Caco-2 (cell line): Measurements from ENCODE around the gene JDP2. TPM values are rescaled to one million over a fixed set of nuclear protein-coding genes. Genes with fewer than 3 reads are reported as not detected.

Experiments
- BruUV-seq: library from RNA; stranded (reverse); fragments of 400-500 nt; replicated peaks from 2 replicates; lab custom pipeline; 2021; lab: Mats Ljungman, UMichigan
- CTCF ChIA-PET: fragments of 300-600 bp; sonication (Branson Sonifier 250); formaldehyde crosslinking; loops from one replicate; lab custom pipeline; 2022; ENCODE audit warnings: antibody characterized with exemption; lab: Charles Lee
- POLR2A ChIA-PET: fragments of 300-600 bp; sonication (Branson Sonifier 250); formaldehyde crosslinking; loops from one replicate; lab custom pipeline; 2022; ENCODE audit warnings: antibody characterized with exemption; lab: Charles Lee
- DNase-seq, 2 experiments: peaks; one replicate each; pipeline versions ENCODE4 v3.0.0 to v3.0.0-alpha.2; 2020 to 2022
- H3K27me3 ChIP-seq: replicated peaks from 2 replicates; pipeline ENCODE4 v1.6.0; 2011; ENCODE audit warnings: low read length; ENCODE audit not compliant: control insufficient read depth, insufficient read depth
- H3K36me3 ChIP-seq: 2 replicates; pipeline ENCODE4 v1.5.1; 2011; ENCODE audit warnings: low read length; ENCODE audit not compliant: control insufficient read depth, insufficient read depth
- H3K4me1 ChIP-seq: fragments of 250-450 bp; sonication (Bioruptor Pico); 2 replicates; pipeline ENCODE4 v1.5.1; 2020; ENCODE audit warnings: mild to moderate bottlenecking
- H3K4me3 ChIP-seq: 2 replicates; pipeline ENCODE4 v1.5.1; 2011; ENCODE audit warnings: low read depth, mild to moderate bottlenecking, control low read depth, low read length
- H3K9me3 ChIP-seq: fragments of 250-450 bp; sonication (Bioruptor Pico); 2 replicates; pipeline ENCODE4 v1.5.1; 2020; ENCODE audit warnings: mild to moderate bottlenecking, moderate library complexity
- H3K27ac Mint-ChIP-seq: one replicate; pipeline ENCODE4 v1.8.0; 2022; ENCODE audit warnings: mixed read lengths; ENCODE audit not compliant: unreplicated experiment
- H3K27me3 Mint-ChIP-seq: one replicate; pipeline ENCODE4 v1.8.0; 2022; ENCODE audit warnings: mixed read lengths; ENCODE audit not compliant: insufficient read depth, unreplicated experiment
- H3K36me3 Mint-ChIP-seq: one replicate; pipeline ENCODE4 v1.8.0; 2022; ENCODE audit warnings: mild to moderate bottlenecking, mixed read lengths; ENCODE audit not compliant: insufficient read depth, unreplicated experiment
- H3K4me1 Mint-ChIP-seq: one replicate; pipeline ENCODE4 v1.8.0; 2022; ENCODE audit warnings: low read depth, mixed read lengths; ENCODE audit not compliant: unreplicated experiment
- H3K4me3 Mint-ChIP-seq: one replicate; pipeline ENCODE4 v1.8.0; 2022; ENCODE audit warnings: mild to moderate bottlenecking, moderate library complexity, mixed read lengths; ENCODE audit not compliant: unreplicated experiment
- H3K9me3 Mint-ChIP-seq: one replicate; pipeline ENCODE4 v1.8.0; 2022; ENCODE audit warnings: mixed read lengths; ENCODE audit not compliant: unreplicated experiment
- intact Hi-C: fragments of 100-400 bp; cut with micrococcal nuclease; formaldehyde crosslinking; loops from one replicate; pipeline ENCODE4 v1.10.0; 2022; ENCODE audit not compliant: unreplicated experiment
- total RNA-seq: library from RNA; stranded (reverse); gene quantifications from 2 replicates; pipeline ENCODE4 v1.2.3, GENCODE V29; 2022
- TF ChIP-seq, protein P1 (sequence below), 2 experiments: fragments of 200-600 bp in 1 of 2; IDR thresholded peaks; 1 replicate in 1 of 2; 2 replicates in 1 of 2; pipeline versions ENCODE4 v1.5.1 to v1.8.0; 2011 to 2022; ENCODE audit warnings: antibody characterized with exemption in 1 of 2, control low read depth in 1 of 2, inconsistent platforms in 1 of 2, low read depth in 1 of 2, low read length in 1 of 2, mild to moderate bottlenecking in 1 of 2, moderate library complexity in 1 of 2; ENCODE audit not compliant: insufficient read depth in 1 of 2, severe bottlenecking in 1 of 2, unreplicated experiment in 1 of 2

Gene JDP2
- total RNA-seq, 1 experiment from 2014 or later = 95.7 TPM

DNA sequence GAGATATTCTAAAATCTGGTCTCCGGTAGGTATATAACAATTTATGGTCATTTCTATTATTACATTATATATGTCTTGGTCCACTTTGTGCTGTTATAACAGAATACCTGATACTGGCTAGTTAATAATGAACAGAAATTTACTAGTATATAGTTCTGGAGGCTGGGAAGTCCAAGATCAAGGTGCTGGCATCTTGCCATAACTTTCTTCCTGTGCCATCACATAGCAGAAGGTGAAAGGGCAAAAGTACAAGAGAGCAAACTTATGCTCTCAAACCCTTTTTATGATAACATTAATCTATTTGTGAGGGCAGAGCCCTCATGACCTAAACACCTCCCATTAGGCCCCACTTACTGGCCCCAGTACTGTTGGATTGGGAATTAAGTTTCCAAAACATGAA lies 76.6 kb downstream of the JDP2 start:
- CTCF ChIA-PET = no interaction called here
- POLR2A ChIA-PET = no interaction called here
- no peaks in the 10 kb centered on the region for H3K27me3 ChIP-seq

DNA sequence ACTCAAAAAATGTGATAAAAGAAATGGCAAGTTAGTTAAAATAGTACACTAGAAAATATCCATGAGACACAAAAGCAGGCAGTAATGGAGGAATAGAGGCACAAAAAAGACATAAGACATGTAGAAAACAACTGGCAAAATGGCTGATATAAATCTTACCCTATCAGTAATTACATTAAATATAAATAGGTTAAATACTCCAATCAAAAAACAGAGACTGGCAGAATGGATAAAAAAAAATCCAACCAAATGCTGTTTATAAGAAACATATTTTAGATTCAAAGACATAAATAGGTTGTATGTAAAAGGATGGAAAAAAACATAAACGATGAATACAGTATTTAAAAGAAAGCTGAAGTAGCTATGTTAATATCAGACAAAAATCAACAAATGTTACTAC lies 79.1 kb downstream of the JDP2 start:
- no peaks in the 10 kb centered on the region for H3K4me1 Mint-ChIP-seq
- H3K4me3 Mint-ChIP-seq = no peak overlapping the region
- POLR2A ChIA-PET = no interaction called here
- no TSS peak for BruUV-seq
- Histone ChIP-seq H3K27me3 (no peaks in the 10 kb centered on the region), H3K4me1 (no peaks in the 10 kb centered on the region), H3K36me3 (no peaks in the 10 kb centered on the region), H3K4me3 (no peak overlapping the region), H3K9me3 (peaks cover 7% of the 10 kb centered on the region; the same call in 1 of the 2 replicates)
- H3K27me3 Mint-ChIP-seq = no peaks in the 10 kb centered on the region
- no peak for DNase-seq
- CTCF ChIA-PET = interaction anchor here (1.3 kb wide), 1 partner anchor 54 kb away, joined by 3 read pairs; no protein-coding TSS in a partner anchor
- H3K9me3 Mint-ChIP-seq = peaks cover 46% of the 10 kb centered on the region
- TF ChIP-seq, protein P1, sequence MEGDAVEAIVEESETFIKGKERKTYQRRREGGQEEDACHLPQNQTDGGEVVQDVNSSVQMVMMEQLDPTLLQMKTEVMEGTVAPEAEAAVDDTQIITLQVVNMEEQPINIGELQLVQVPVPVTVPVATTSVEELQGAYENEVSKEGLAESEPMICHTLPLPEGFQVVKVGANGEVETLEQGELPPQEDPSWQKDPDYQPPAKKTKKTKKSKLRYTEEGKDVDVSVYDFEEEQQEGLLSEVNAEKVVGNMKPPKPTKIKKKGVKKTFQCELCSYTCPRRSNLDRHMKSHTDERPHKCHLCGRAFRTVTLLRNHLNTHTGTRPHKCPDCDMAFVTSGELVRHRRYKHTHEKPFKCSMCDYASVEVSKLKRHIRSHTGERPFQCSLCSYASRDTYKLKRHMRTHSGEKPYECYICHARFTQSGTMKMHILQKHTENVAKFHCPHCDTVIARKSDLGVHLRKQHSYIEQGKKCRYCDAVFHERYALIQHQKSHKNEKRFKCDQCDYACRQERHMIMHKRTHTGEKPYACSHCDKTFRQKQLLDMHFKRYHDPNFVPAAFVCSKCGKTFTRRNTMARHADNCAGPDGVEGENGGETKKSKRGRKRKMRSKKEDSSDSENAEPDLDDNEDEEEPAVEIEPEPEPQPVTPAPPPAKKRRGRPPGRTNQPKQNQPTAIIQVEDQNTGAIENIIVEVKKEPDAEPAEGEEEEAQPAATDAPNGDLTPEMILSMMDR (IDR thresholded peaks at IDR 0.05; ENCODE audit: insufficient read depth in 1 of 2, low read depth in 1 of 2, low read length in 1 of 2, severe bottlenecking in 1 of 2, unreplicated experiment in 1 of 2) = no peak
- no peak overlapping the region for H3K27ac Mint-ChIP-seq
- intact Hi-C loops = no loop called here
- no peaks in the 10 kb centered on the region for H3K36me3 Mint-ChIP-seq

More for the DNA sequence above, 76.6 kb downstream of the JDP2 start:
- Mint-ChIP-seq H3K4me3 (no peak overlapping the region), H3K27ac (no peak overlapping the region), H3K9me3 (peaks cover 25% of the 10 kb centered on the region), H3K27me3 (no peaks in the 10 kb centered on the region), H3K4me1 (no peaks in the 10 kb centered on the region), H3K36me3 (no peaks in the 10 kb centered on the region)
- DNase-seq = no peak
- no peaks in the 10 kb centered on the region for H3K4me1 ChIP-seq
- H3K9me3 ChIP-seq = peaks cover 7% of the 10 kb centered on the region; the same call in 1 of the 2 replicates
- TF ChIP-seq, protein P1 (IDR thresholded peaks at IDR 0.05; ENCODE audit: insufficient read depth in 1 of 2, low read depth in 1 of 2, low read length in 1 of 2, severe bottlenecking in 1 of 2, unreplicated experiment in 1 of 2) = no peak
- H3K4me3 ChIP-seq = no peak overlapping the region
- no TSS peak for BruUV-seq
- intact Hi-C loops = no loop called here
- H3K36me3 ChIP-seq = no peaks in the 10 kb centered on the region

DNA sequence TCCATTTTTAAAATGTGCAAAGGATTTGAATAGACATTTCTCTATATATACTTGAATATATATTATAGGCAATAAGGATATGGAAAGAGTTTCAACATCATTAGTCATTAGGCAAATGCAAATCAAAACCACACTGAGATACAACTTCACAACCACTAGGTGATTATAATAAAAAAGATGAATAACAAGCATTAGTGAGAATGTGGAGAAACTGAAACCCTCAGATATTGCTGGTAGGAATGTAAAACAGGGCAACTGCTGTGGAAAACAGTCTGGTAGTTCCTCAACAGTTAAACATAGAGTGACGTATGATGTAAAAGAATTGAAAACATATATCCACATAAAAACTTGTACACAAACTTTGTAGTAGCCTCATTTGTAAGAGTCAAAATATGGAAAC lies 82.7 kb downstream of the JDP2 start:
- Mint-ChIP-seq H3K27me3 (no peaks in the 10 kb centered on the region), H3K36me3 (no peaks in the 10 kb centered on the region), H3K27ac (no peak overlapping the region), H3K4me1 (no peaks in the 10 kb centered on the region), H3K9me3 (peaks cover 54% of the 10 kb centered on the region), H3K4me3 (no peak overlapping the region)
- TF ChIP-seq, protein P1 (IDR thresholded peaks at IDR 0.05; ENCODE audit: insufficient read depth in 1 of 2, low read depth in 1 of 2, low read length in 1 of 2, severe bottlenecking in 1 of 2, unreplicated experiment in 1 of 2) = no peak
- Histone ChIP-seq H3K36me3 (no peaks in the 10 kb centered on the region), H3K4me3 (no peak overlapping the region), H3K4me1 (no peaks in the 10 kb centered on the region), H3K9me3 (peaks cover 7% of the 10 kb centered on the region; the same call in 1 of the 2 replicates), H3K27me3 (no peaks in the 10 kb centered on the region)
- ChIA-PET POLR2A (no interaction called here), CTCF (no interaction called here)
- BruUV-seq = no TSS peak
- DNase-seq = no peak
- intact Hi-C loops = no loop called here
